Ovary (tissue), 3 donors: Measurements from ENCODE around the gene FNBP1.

Experiments used
- CTCF ChIP-seq, 3 donors: fragments of 450-650 bp in 2 of 3; fragments of 200-600 bp in 1 of 3; IDR thresholded peaks; one replicate each; pipeline versions ENCODE4 v1.5.1 to v1.8.0; 2016 to 2022; ENCODE audit warnings: antibody characterized with exemption in 3 of 3, mild to moderate bottlenecking in 1 of 3
- POLR2A ChIP-seq: fragments of 450-650 bp; IDR thresholded peaks from one replicate; pipeline ENCODE4 v1.6.1; 2017; ENCODE audit warnings: antibody characterized with exemption, mild to moderate bottlenecking, moderate library complexity
- donor health status: DM: no; HTN: no; CAD: no.

- TF ChIP-seq CTCF (IDR thresholded peaks at IDR 0.05) (no peak), POLR2A (no peak)
Observed at GRCh38 chr9:129949821-129950220, 93.2 kb downstream of the FNBP1 start.
